OCI-LY1 (cell line): ENCODE measurements around the gene PRRT2.
"Not testable (repeated sequence)": the region's sequence is repeated elsewhere in the genome, so short reads cannot be mapped to it uniquely, and the experiment has no call there.

Experiments used
- H2AFZ ChIP-seq: fragments of 200-600 bp; sonication (generic), shearing (Covaris generic); 2 replicates; pipeline ENCODE4 v1.6.0; 2014; ENCODE audit warnings: antibody characterized with exemption, mild to moderate bottlenecking, low read length
- H3F3A ChIP-seq: fragments of 200-600 bp; sonication (generic), shearing (Covaris generic); 2 replicates; pipeline ENCODE4 v1.6.0; 2014; ENCODE audit warnings: mild to moderate bottlenecking, antibody characterized with exemption, low read length, moderate library complexity; ENCODE audit not compliant: insufficient read depth
- H3K27ac ChIP-seq: fragments of 200-600 bp; sonication (generic); 2 replicates; pipeline ENCODE4 v1.5.1; 2014; ENCODE audit warnings: low read length, mixed run types, mild to moderate bottlenecking, low read depth; ENCODE audit not compliant: poor library complexity, severe bottlenecking
- H3K27me3 ChIP-seq: fragments of 200-600 bp; sonication (generic); 2 replicates; pipeline ENCODE4 v1.6.0; 2014; ENCODE audit warnings: antibody characterized with exemption, mild to moderate bottlenecking, low read length, moderate library complexity; ENCODE audit not compliant: insufficient read depth
- H3K36me3 ChIP-seq: fragments of 200-600 bp; sonication (generic); 2 replicates; pipeline ENCODE4 v1.6.1; 2014; ENCODE audit warnings: mild to moderate bottlenecking, antibody characterized with exemption, low read length, moderate library complexity, mixed read lengths; ENCODE audit not compliant: insufficient read depth
- H3K4me1 ChIP-seq: fragments of 200-600 bp; sonication (generic); 2 replicates; pipeline ENCODE4 v1.5.1; 2014; ENCODE audit warnings: mild to moderate bottlenecking, low read length, moderate library complexity; ENCODE audit not compliant: insufficient read depth, severe bottlenecking
- H3K4me2 ChIP-seq: fragments of 200-600 bp; sonication (generic), shearing (Covaris generic); 2 replicates; pipeline ENCODE4 v1.6.1; 2014; ENCODE audit warnings: low read length
- H3K4me3 ChIP-seq: fragments of 200-600 bp; sonication (generic); 2 replicates; pipeline ENCODE4 v1.5.1; 2014; ENCODE audit warnings: low read length, low read depth, mild to moderate bottlenecking, mixed read lengths; ENCODE audit not compliant: poor library complexity, severe bottlenecking
- H3K79me2 ChIP-seq: fragments of 200-600 bp; shearing (Covaris generic); 2 replicates; pipeline ENCODE4 v1.6.1; 2016; ENCODE audit warnings: mixed run types, low read length, mixed read lengths; ENCODE audit not compliant: insufficient read depth
- H3K9ac ChIP-seq: fragments of 200-600 bp; sonication (generic), shearing (Covaris generic); 2 replicates; pipeline ENCODE4 v1.6.1; 2014; ENCODE audit warnings: mild to moderate bottlenecking, low read length, mixed read lengths
- H3K9me2 ChIP-seq: fragments of 200-600 bp; sonication (generic), shearing (Covaris generic); 2 replicates; pipeline ENCODE4 v1.6.1; 2014; ENCODE audit warnings: low read depth, mild to moderate bottlenecking, low read length, mixed read lengths
- H3K9me3 ChIP-seq: fragments of 200-600 bp; shearing (Covaris generic); 2 replicates; pipeline ENCODE4 v1.6.1; 2014; ENCODE audit warnings: low read length, mixed read lengths
- H4K20me1 ChIP-seq: fragments of 200-600 bp; sonication (generic), shearing (Covaris generic); 2 replicates; pipeline ENCODE4 v1.6.0; 2016; ENCODE audit warnings: mild to moderate bottlenecking, low read length; ENCODE audit not compliant: insufficient read depth
- CTCF ChIP-seq: fragments of 200-600 bp; sonication (generic), shearing (Covaris generic); IDR thresholded peaks from 2 replicates; pipeline ENCODE4 v1.5.1; 2017; ENCODE audit warnings: mild to moderate bottlenecking, antibody characterized with exemption, low read length, moderate library complexity, mixed read lengths
- EZH2 ChIP-seq: fragments of 200-600 bp; sonication (generic), shearing (Covaris generic); IDR thresholded peaks from 2 replicates; pipeline ENCODE4 v1.8.0; 2017; ENCODE audit warnings: borderline replicate concordance, mixed run types, mild to moderate bottlenecking, antibody characterized with exemption, low read length, moderate library complexity, mixed read lengths

Gene PRRT2

GRCh38 chr16:29766571-29766970 lies 45.4 kb upstream of the PRRT2 start:
- H3K27me3 ChIP-seq = no peaks in the 10 kb centered on the region
- H3F3A ChIP-seq = no peaks in the 10 kb centered on the region

GRCh38 chr16:29767062-29767461 lies 44.9 kb upstream of the PRRT2 start:
- H3K9me2 ChIP-seq = no peaks in the 10 kb centered on the region
- H3K4me1 ChIP-seq = no peaks in the 10 kb centered on the region
- no peak overlapping the region for H3K27ac ChIP-seq
- H3K36me3 ChIP-seq = no peaks in the 10 kb centered on the region
- TF ChIP-seq EZH2 = no peak
- no peak for TF ChIP-seq CTCF
- no peaks in the 10 kb centered on the region for H3F3A ChIP-seq
- no peak overlapping the region for H3K4me2 ChIP-seq
- no peaks in the 10 kb centered on the region for H3K79me2 ChIP-seq
- no peak overlapping the region for H2AFZ ChIP-seq
- no peaks in the 10 kb centered on the region for H4K20me1 ChIP-seq
- no peaks in the 10 kb centered on the region for H3K27me3 ChIP-seq
- H3K4me3 ChIP-seq = no peak overlapping the region
- no peak overlapping the region for H3K9ac ChIP-seq
- H3K9me3 ChIP-seq = no peaks in the 10 kb centered on the region

More at GRCh38 chr16:29766571-29766970, 45.4 kb upstream of the PRRT2 start:
- Histone ChIP-seq H3K36me3 (no peaks in the 10 kb centered on the region), H3K9me3 (no peaks in the 10 kb centered on the region), H4K20me1 (no peaks in the 10 kb centered on the region), H3K4me1 (no peaks in the 10 kb centered on the region), H3K79me2 (no peaks in the 10 kb centered on the region), H3K4me2 (no peak overlapping the region), H3K9ac (no peak overlapping the region), H3K27ac (no peak overlapping the region), H3K9me2 (no peaks in the 10 kb centered on the region), H2AFZ (no peak overlapping the region), H3K4me3 (no peak overlapping the region)
- no peak for TF ChIP-seq EZH2

- Histone ChIP-seq H3K4me3 (no peak overlapping the region), H3F3A (no peaks in the 10 kb centered on the region), H3K9me2 (no peaks in the 10 kb centered on the region), H3K27ac (no peak overlapping the region), H3K27me3 (no peaks in the 10 kb centered on the region), H3K36me3 (no peaks in the 10 kb centered on the region), H3K9ac (no peak overlapping the region), H4K20me1 (no peaks in the 10 kb centered on the region), H3K79me2 (no peaks in the 10 kb centered on the region), H2AFZ (no peak overlapping the region), H3K4me1 (no peaks in the 10 kb centered on the region), H3K9me3 (no peaks in the 10 kb centered on the region), H3K4me2 (no peak overlapping the region)
- no peak for TF ChIP-seq EZH2
- TF ChIP-seq CTCF = no peak
Measured at GRCh38 chr16:29769507-29769906, 42.5 kb upstream of the PRRT2 start.

GRCh38 chr16:29770250-29770929 lies 41.6 kb upstream of the PRRT2 start:
- H3K36me3 ChIP-seq = no peaks in the 10 kb centered on the region
- no peak overlapping the region for H3K27ac ChIP-seq
- TF ChIP-seq EZH2 (no peak), CTCF (no peak)
- no peaks in the 10 kb centered on the region for H3K27me3 ChIP-seq
- H2AFZ ChIP-seq = no peak overlapping the region
- H3F3A ChIP-seq = no peaks in the 10 kb centered on the region
- no peaks in the 10 kb centered on the region for H4K20me1 ChIP-seq
- no peak overlapping the region for H3K4me3 ChIP-seq
- no peaks in the 10 kb centered on the region for H3K4me1 ChIP-seq
- no peaks in the 10 kb centered on the region for H3K79me2 ChIP-seq
- no peak overlapping the region for H3K4me2 ChIP-seq
- no peaks in the 10 kb centered on the region for H3K9me2 ChIP-seq
- H3K9me3 ChIP-seq = no peaks in the 10 kb centered on the region
- no peak overlapping the region for H3K9ac ChIP-seq

- H3F3A ChIP-seq, H4K20me1 ChIP-seq, H3K9me3 ChIP-seq, H3K36me3 ChIP-seq, H3K9ac ChIP-seq, H3K4me3 ChIP-seq, H3K4me1 ChIP-seq, H3K9me2 ChIP-seq, H3K27ac ChIP-seq, H3K27me3 ChIP-seq, H3K4me2 ChIP-seq, H2AFZ ChIP-seq, H3K79me2 ChIP-seq: not testable (repeated sequence)
Measured at GRCh38 chr16:29772330-29772729, 39.7 kb upstream of the PRRT2 start.
